Measurements from ENCODE around the gene CEBPG.

DNA sequence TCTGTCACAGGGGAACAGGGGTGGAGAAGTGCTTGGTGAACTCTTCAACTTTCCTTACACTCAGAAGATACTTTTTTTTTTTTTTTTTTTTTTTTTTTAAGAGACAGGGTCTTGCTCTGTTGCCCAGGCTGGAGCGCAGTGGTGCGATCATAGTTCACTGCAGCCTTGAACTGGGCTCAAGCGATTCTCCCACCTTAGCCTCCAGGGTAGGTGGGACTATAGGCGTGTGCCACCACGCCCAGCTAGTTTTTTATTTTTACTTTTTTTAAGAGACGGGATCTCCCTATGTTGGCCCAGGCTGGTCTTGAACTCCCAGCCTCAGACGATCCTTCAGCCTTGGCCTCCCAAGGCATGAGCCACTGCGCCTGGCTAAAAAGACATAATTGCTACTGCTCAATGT is 11.5 kb downstream of the CEBPG start:
- TF ChIP-seq, protein P1, sequence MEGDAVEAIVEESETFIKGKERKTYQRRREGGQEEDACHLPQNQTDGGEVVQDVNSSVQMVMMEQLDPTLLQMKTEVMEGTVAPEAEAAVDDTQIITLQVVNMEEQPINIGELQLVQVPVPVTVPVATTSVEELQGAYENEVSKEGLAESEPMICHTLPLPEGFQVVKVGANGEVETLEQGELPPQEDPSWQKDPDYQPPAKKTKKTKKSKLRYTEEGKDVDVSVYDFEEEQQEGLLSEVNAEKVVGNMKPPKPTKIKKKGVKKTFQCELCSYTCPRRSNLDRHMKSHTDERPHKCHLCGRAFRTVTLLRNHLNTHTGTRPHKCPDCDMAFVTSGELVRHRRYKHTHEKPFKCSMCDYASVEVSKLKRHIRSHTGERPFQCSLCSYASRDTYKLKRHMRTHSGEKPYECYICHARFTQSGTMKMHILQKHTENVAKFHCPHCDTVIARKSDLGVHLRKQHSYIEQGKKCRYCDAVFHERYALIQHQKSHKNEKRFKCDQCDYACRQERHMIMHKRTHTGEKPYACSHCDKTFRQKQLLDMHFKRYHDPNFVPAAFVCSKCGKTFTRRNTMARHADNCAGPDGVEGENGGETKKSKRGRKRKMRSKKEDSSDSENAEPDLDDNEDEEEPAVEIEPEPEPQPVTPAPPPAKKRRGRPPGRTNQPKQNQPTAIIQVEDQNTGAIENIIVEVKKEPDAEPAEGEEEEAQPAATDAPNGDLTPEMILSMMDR (conservative IDR thresholded peaks at IDR 0.05): no peak
- TF ChIP-seq ZFX (IDR thresholded peaks at IDR 0.05): no peak
